Uterus (tissue), 4 donors: ENCODE data around the gene AOC2. TPM values are rescaled to one million over a fixed set of nuclear protein-coding genes. Genes with fewer than 3 reads are reported as not detected.
A peak's percentile ranks its signal among the peaks of the same experiment; 100 is the strongest.

Experiments
- DNase-seq, 2 donors: peaks; one replicate each; pipeline ENCODE4 v3.0.0-alpha.2; 2019 to 2020
- H3K27ac ChIP-seq, 2 donors: fragments of 200-600 bp; sonication (generic); 1 replicate in 1 of 2; 2 replicates in 1 of 2; pipeline ENCODE4 v1.5.1; 2016 to 2018
- H3K27me3 ChIP-seq, 2 donors: fragments of 200-600 bp; sonication (generic); one replicate each; pipeline ENCODE4 v1.5.1; 2018 to 2019; ENCODE audit warnings: control low read depth in 1 of 2
- H3K36me3 ChIP-seq, 2 donors: fragments of 200-600 bp; sonication (generic); one replicate each; pipeline ENCODE4 v1.5.1; 2019; ENCODE audit warnings: control low read depth in 1 of 2
- H3K4me1 ChIP-seq, 2 donors: fragments of 200-600 bp; sonication (generic); one replicate each; pipeline ENCODE4 v1.5.1; 2018 to 2019; ENCODE audit warnings: control low read depth in 1 of 2
- H3K4me3 ChIP-seq, 2 donors: fragments of 200-600 bp; sonication (generic); 1 replicate in 1 of 2; 2 replicates in 1 of 2; pipeline ENCODE4 v1.5.1; 2018 to 2019; ENCODE audit warnings: mild to moderate bottlenecking in 1 of 2
- H3K9me3 ChIP-seq, 2 donors: fragments of 200-600 bp; sonication (generic); one replicate each; pipeline ENCODE4 v1.5.1; 2019; ENCODE audit warnings: control low read depth in 1 of 2
- CTCF ChIP-seq, 4 experiments: fragments of 200-600 bp in 2 of 4; fragments of 450-650 bp in 2 of 4; sonication (generic) in 2 of 4; IDR thresholded peaks; one replicate each; pipeline ENCODE4 v1.5.1; 2016 to 2019; ENCODE audit warnings: antibody characterized with exemption in 4 of 4, mild to moderate bottlenecking in 2 of 4, moderate library complexity in 1 of 4
- POLR2A ChIP-seq, 2 donors: fragments of 450-650 bp; IDR thresholded peaks; one replicate each; pipeline ENCODE4 v1.6.1; 2016; ENCODE audit warnings: antibody characterized with exemption in 2 of 2, mild to moderate bottlenecking in 1 of 2, moderate library complexity in 1 of 2
- intact Hi-C: fragments of 100-400 bp; cut with DNase I; formaldehyde crosslinking; loops from one replicate; pipeline ENCODE4 v1.15.1; 2023; ENCODE audit warnings: low total_unique reads
- total RNA-seq, 4 donors: library from RNA; depleted of rRNA in 3 of 4; stranded (reverse); fragments of >200 nt in 3 of 4; gene quantifications; one replicate each; pipeline versions ENCODE4 v1.1.0 to v1.2.4, GENCODE V29; 2014 to 2023
- donor health status: DM: yes; HTN: yes; CAD: no.

Gene AOC2
- total RNA-seq, 4 donors from 2014 or later = 1.3 to 5.3 (median 3.0) TPM; not detected in 1

GRCh38 chr17:42832213-42832933 is 12.0 kb upstream of the AOC2 start:
- DNase-seq = no peak
- H3K36me3 ChIP-seq = no peaks in the 10 kb centered on the region
- no peaks in the 10 kb centered on the region for H3K27me3 ChIP-seq
- H3K9me3 ChIP-seq = no peaks in the 10 kb centered on the region
- intact Hi-C loops = no loop called here
- peak overlapping the region; percentile 77 to 82 for H3K27ac ChIP-seq
- TF ChIP-seq CTCF (IDR thresholded peaks at IDR 0.05) (no peak), POLR2A (IDR thresholded peaks at IDR 0.05) (no peak)
- H3K4me3 ChIP-seq = peak overlapping the region; percentile 61 to 89
- H3K4me1 ChIP-seq = no peaks in the 10 kb centered on the region

- intact Hi-C loops = no loop called here
- Histone ChIP-seq H3K27ac (peak within 1 kb of the TSS; percentile 77 to 82), H3K9me3 (no peaks in the 10 kb centered on the region), H3K27me3 (no peaks in the 10 kb centered on the region), H3K4me1 (no peaks in the 10 kb centered on the region), H3K4me3 (peak within 1 kb of the TSS; percentile 61 to 89), H3K36me3 (no peaks in the 10 kb centered on the region)
- peak; percentile 86 to 87 for DNase-seq
- peak; percentile 77 to 92 for TF ChIP-seq POLR2A (IDR thresholded peaks at IDR 0.05)
- TF ChIP-seq CTCF (IDR thresholded peaks at IDR 0.05) = peak in 1 of 4 experiments; percentile 28
Measured at GRCh38 chr17:42832934-42833766, 11.2 kb upstream of the AOC2 start, which contains the start of gene PSME3. Gene PSME3 (plus strand): TSS chr17:42833397. CDS start chr17:42833632, 235 bp downstream.

GRCh38 chr17:42833767-42834422 is 10.5 kb upstream of the AOC2 start:
- intact Hi-C loops = no loop called here
- DNase-seq = no peak
- no peaks in the 10 kb centered on the region for H3K27me3 ChIP-seq
- peak overlapping the region; percentile 77 to 82 for H3K27ac ChIP-seq
- no peaks in the 10 kb centered on the region for H3K9me3 ChIP-seq
- TF ChIP-seq CTCF (IDR thresholded peaks at IDR 0.05) (no peak), POLR2A (IDR thresholded peaks at IDR 0.05) (no peak)
- no peaks in the 10 kb centered on the region for H3K4me1 ChIP-seq
- no peaks in the 10 kb centered on the region for H3K36me3 ChIP-seq
- H3K4me3 ChIP-seq = peak overlapping the region; percentile 61 to 89

GRCh38 chr17:42835732-42836131 is 8.6 kb upstream of the AOC2 start:
- no peak overlapping the region for H3K27ac ChIP-seq
- H3K4me1 ChIP-seq = no peaks in the 10 kb centered on the region
- no peaks in the 10 kb centered on the region for H3K36me3 ChIP-seq
- H3K27me3 ChIP-seq = no peaks in the 10 kb centered on the region
- TF ChIP-seq CTCF (IDR thresholded peaks at IDR 0.05) = no peak
- intact Hi-C loops = no loop called here
- DNase-seq = no peak
- H3K9me3 ChIP-seq = no peaks in the 10 kb centered on the region
- H3K4me3 ChIP-seq = no peak overlapping the region
